Activated CD4-positive, alpha-beta T cell treated with anti-CD3 and anti-CD28 coated beads for 36 hours (primary cell): Measurements from ENCODE around the gene RCE1. TPM values are rescaled to one million over a fixed set of nuclear protein-coding genes. Genes with fewer than 3 reads are reported as not detected.
A peak's percentile ranks its signal among the peaks of the same experiment; 100 is the strongest.

Experiments
- ATAC-seq: fragments of 200-7000 bp; cut with Tn5 transposase; one replicate; pipeline ENCODE4 v1.10.0; 2021; ENCODE audit warnings: mild to moderate bottlenecking, moderate library complexity
- CTCF ChIA-PET: fragments of 350-600 bp; sonication (Branson Sonifier 250); formaldehyde crosslinking; loops from one replicate; lab custom pipeline; 2021; ENCODE audit warnings: antibody characterized with exemption; lab: Charles Lee
- POLR2A ChIA-PET: fragments of 350-600 bp; sonication (Branson Sonifier 250); formaldehyde crosslinking; loops from one replicate; lab custom pipeline; 2021; ENCODE audit warnings: antibody characterized with exemption, inconsistent platforms; lab: Charles Lee
- DNase-seq: peaks from one replicate; pipeline ENCODE4 v3.0.0-alpha.2; 2020
- H3K27ac Mint-ChIP-seq: one replicate; pipeline ENCODE4 v1.8.0; 2021; ENCODE audit warnings: mixed read lengths
- H3K27me3 Mint-ChIP-seq: one replicate; pipeline ENCODE4 v1.8.0; 2021; ENCODE audit warnings: mixed read lengths
- H3K36me3 Mint-ChIP-seq: one replicate; pipeline ENCODE4 v1.8.0; 2021; ENCODE audit warnings: low read depth, mixed read lengths
- H3K4me1 Mint-ChIP-seq: one replicate; pipeline ENCODE4 v1.8.0; 2021; ENCODE audit warnings: mixed read lengths
- H3K4me3 Mint-ChIP-seq: one replicate; pipeline ENCODE4 v1.8.0; 2021; ENCODE audit warnings: mild to moderate bottlenecking, moderate library complexity, mixed read lengths
- H3K9me3 Mint-ChIP-seq: one replicate; pipeline ENCODE4 v1.8.0; 2021; ENCODE audit warnings: low read depth, mixed read lengths
- intact Hi-C, 2 experiments: fragments of 100-400 bp; cut with DNase I in 1 of 2; cut with micrococcal nuclease in 1 of 2; formaldehyde crosslinking; loops; one replicate each; pipeline versions ENCODE4 v1.14.2 to v1.15.1; 2022 to 2024; cut with DNase I, micrococcal nuclease
- total RNA-seq, 2 experiments: library from RNA; stranded (reverse); gene quantifications; one replicate each; pipeline ENCODE4 v1.2.3, GENCODE V29; 2021

The RCE1 gene
- total RNA-seq, 2 experiments from 2014 or later, result 24.9 to 25.6 TPM

DNA sequence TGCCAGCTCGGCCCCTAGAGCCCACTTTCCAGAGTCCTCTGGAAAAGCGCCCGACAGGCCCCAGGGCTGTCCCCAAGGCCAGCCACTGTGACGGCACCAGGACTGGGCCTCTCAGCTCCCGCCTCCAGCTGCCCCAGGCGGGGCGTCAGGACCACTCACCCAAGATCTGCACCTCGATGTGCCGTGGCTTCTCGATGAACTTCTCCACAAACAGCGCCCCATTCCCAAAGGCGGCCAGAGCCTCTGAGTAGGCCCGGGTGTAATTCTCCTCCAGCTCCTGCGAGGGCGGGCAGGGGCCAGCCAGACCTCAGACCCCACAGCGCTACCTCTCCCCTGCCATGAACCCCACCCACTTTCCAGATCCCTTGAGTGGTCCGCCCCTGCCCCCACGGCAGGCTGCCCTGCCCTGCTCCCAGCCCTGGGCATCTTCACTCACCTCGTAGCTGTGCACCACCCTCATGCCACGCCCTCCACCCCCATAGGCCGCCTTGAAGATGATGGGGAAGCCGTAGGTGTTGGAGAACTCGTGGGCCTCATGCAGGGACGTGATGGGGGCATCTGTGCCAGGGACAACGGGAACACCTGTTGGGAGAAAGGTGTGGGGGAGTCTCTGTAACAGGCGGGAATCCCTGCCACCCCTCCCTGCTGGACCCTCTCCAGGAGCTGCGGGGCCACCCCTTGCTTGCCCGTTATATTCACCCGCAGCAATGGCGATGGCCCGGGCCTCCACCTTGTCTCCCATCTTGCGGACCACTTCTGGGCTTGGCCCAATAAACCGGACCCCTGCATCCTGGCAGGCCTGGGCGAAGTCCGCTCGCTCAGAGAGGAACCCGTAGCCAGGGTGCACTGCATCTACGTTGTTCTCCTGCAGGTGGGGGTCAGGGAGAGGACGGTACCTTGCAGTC lies 27.6 kb downstream of the RCE1 start:
- no peaks in the 10 kb centered on the region for H3K27me3 Mint-ChIP-seq
- no peak overlapping the region for H3K27ac Mint-ChIP-seq
- intact Hi-C loops, result no loop called here
- no peaks in the 10 kb centered on the region for H3K36me3 Mint-ChIP-seq
- H3K9me3 Mint-ChIP-seq, result no peaks in the 10 kb centered on the region
- H3K4me3 Mint-ChIP-seq, result no peak overlapping the region
- CTCF ChIA-PET, result interaction anchor here (0.7 to 0.9 kb wide), 2 partner anchors 12 to 295 kb away, joined by 4 read pairs; no protein-coding TSS in a partner anchor
- DNase-seq (no peak), ATAC-seq (no peak)
- POLR2A ChIA-PET, result no interaction called here
- H3K4me1 Mint-ChIP-seq, result peaks cover 16% of the 10 kb centered on the region

DNA sequence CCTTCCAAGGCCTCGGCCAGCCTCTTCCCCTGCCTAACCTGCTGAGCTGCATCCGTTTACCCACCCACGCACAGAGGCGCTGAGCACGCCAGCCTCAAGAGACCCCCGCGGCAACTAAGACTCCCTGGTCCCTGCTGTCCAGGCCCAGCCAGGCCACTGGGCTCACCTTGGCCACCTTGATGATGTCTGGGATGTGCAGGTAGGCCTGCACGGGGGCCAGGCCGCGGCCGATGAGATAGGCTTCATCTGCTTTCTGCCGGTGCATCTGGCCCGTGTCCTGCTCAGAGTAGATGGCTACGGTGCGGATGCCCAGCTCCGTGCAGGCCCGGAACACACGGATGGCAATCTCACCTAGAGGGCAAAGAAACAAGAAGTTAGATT lies 28.3 kb downstream of the RCE1 start:
- CTCF ChIA-PET, result no interaction called here
- H3K36me3 Mint-ChIP-seq, result no peaks in the 10 kb centered on the region

DNA sequence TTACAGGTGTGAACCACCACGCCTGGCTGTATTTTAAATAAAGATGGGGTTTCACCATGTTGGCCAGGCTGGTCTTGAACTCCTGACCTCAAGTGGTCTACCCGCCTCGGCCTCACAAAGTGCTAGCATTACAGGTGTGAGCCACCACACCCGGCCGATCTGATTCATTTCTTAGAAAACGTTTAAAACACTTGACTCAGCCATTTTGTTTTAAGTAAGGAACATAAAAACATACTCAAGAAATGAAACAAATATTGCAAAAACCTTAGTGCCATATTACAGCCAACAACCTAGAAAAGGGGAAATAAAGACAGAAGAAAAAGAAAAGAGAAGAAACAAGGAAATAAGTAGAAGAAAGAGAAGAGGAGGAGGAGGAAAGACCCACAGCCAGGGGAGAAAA lies 31.0 kb downstream of the RCE1 start:
- ChIA-PET CTCF (no interaction called here), POLR2A (no interaction called here)
- H3K27me3 Mint-ChIP-seq, result no peaks in the 10 kb centered on the region
- no peaks in the 10 kb centered on the region for H3K9me3 Mint-ChIP-seq
- H3K36me3 Mint-ChIP-seq, result no peaks in the 10 kb centered on the region
- peaks cover 4% of the 10 kb centered on the region for H3K4me1 Mint-ChIP-seq
- DNase-seq, result no peak
- no peak for ATAC-seq
- no peak overlapping the region for H3K4me3 Mint-ChIP-seq
- no peak overlapping the region for H3K27ac Mint-ChIP-seq
- intact Hi-C loops, result no loop called here

More for the DNA sequence above, 28.3 kb downstream of the RCE1 start:
- no peak overlapping the region for H3K27ac Mint-ChIP-seq
- no peaks in the 10 kb centered on the region for H3K9me3 Mint-ChIP-seq
- no peak for DNase-seq
- POLR2A ChIA-PET, result no interaction called here
- no peaks in the 10 kb centered on the region for H3K27me3 Mint-ChIP-seq
- peaks cover 16% of the 10 kb centered on the region for H3K4me1 Mint-ChIP-seq
- ATAC-seq, result no peak
- intact Hi-C loops, result no loop called here
- no peak overlapping the region for H3K4me3 Mint-ChIP-seq

- intact Hi-C loops, result no loop called here
- Mint-ChIP-seq H3K4me3 (no peak overlapping the region), H3K27ac (no peak overlapping the region), H3K27me3 (no peaks in the 10 kb centered on the region), H3K4me1 (peaks cover 3% of the 10 kb centered on the region), H3K9me3 (no peaks in the 10 kb centered on the region), H3K36me3 (no peaks in the 10 kb centered on the region)
- POLR2A ChIA-PET, result no interaction called here
- CTCF ChIA-PET, result interaction anchor here (0.7 kb wide), 1 partner anchor 723 kb away, joined by 3 read pairs; no protein-coding TSS in a partner anchor
- ATAC-seq (no peak), DNase-seq (no peak)
Observed at GRCh38 chr11:66875378-66875777, 32.1 kb downstream of the RCE1 start.

- no peaks in the 10 kb centered on the region for H3K27me3 Mint-ChIP-seq
- DNase-seq, result no peak
- H3K9me3 Mint-ChIP-seq, result no peaks in the 10 kb centered on the region
- POLR2A ChIA-PET, result interaction anchor here (0.6 kb wide), 1 partner anchor 62 kb away, joined by 3 read pairs; no protein-coding TSS in a partner anchor
- CTCF ChIA-PET, result interaction anchor here (0.6 kb wide), 1 partner anchor 76 kb away, joined by 3 read pairs; no protein-coding TSS in a partner anchor
- no peak for ATAC-seq
- H3K4me1 Mint-ChIP-seq, result peaks cover 14% of the 10 kb centered on the region
- H3K36me3 Mint-ChIP-seq, result no peaks in the 10 kb centered on the region
- H3K27ac Mint-ChIP-seq, result no peak overlapping the region
- no peak overlapping the region for H3K4me3 Mint-ChIP-seq
- intact Hi-C loops, result no loop called here
Observed at GRCh38 chr11:66877588-66878385, 34.5 kb downstream of the RCE1 start.

DNA sequence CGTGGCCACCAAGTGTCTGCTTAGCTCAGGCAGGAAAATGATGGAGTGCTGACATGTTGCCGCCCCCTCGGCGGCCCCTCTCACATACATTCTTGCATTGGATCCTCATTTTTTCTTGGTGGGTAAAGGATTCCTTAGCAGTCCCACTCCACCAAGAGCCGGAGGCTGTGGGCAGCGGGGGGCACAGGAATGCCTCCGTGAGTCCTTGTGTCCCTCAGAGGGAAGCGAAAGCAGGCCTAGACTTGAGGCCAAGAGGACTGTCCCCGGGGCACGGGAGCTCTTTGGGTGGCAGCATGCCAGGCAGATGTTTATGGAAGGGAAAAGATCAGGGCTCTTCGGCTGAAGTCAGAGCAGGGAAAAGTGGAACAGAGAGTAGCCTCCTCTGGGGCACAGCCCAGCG lies 35.2 kb downstream of the RCE1 start:
- no peak for ATAC-seq
- Mint-ChIP-seq H3K27me3 (no peaks in the 10 kb centered on the region), H3K27ac (no peak overlapping the region), H3K36me3 (no peaks in the 10 kb centered on the region), H3K9me3 (no peaks in the 10 kb centered on the region), H3K4me3 (no peak overlapping the region), H3K4me1 (peaks cover 14% of the 10 kb centered on the region)
- ChIA-PET POLR2A (interaction anchor here (0.6 kb wide), 1 partner anchor 26 kb away, joined by 3 read pairs; no protein-coding TSS in a partner anchor), CTCF (interaction anchor here (0.6 kb wide), 1 partner anchor 40 kb away, joined by 3 read pairs; no protein-coding TSS in a partner anchor)
- DNase-seq, result no peak
- intact Hi-C loops, result no loop called here

GRCh38 chr11:66879000-66879399 lies 35.8 kb downstream of the RCE1 start:
- Mint-ChIP-seq H3K27me3 (no peaks in the 10 kb centered on the region), H3K27ac (no peak overlapping the region), H3K9me3 (no peaks in the 10 kb centered on the region), H3K4me3 (no peak overlapping the region), H3K4me1 (peaks cover 14% of the 10 kb centered on the region), H3K36me3 (no peaks in the 10 kb centered on the region)
- ATAC-seq (no peak), DNase-seq (no peak)
- ChIA-PET POLR2A (interaction anchor here (0.6 kb wide), 1 partner anchor 26 kb away, joined by 3 read pairs; no protein-coding TSS in a partner anchor), CTCF (no interaction called here)
- intact Hi-C loops, result no loop called here

DNA sequence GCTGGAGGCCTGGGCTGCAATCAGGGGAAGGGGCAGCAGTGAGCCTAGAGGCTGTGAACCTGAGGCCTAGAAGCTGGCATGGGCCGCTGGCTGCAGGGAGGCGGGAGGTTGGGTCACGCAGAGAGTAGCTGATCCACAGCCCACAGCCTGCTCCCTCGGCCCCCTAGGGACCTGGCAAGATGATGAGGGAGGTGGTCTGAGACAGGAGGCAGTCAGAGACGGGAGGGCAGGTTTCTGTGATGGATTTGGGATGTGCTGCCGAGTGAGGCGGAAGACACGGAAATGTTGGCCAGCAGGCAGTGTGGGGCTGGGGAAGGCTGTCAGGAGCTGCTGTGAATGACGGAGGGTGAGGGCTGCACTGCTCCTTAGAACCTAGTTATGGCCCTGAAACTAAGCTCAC lies 36.3 kb downstream of the RCE1 start:
- Mint-ChIP-seq H3K9me3 (no peaks in the 10 kb centered on the region), H3K4me3 (no peak overlapping the region), H3K36me3 (no peaks in the 10 kb centered on the region), H3K4me1 (peaks cover 14% of the 10 kb centered on the region), H3K27me3 (no peaks in the 10 kb centered on the region), H3K27ac (no peak overlapping the region)
- DNase-seq (no peak), ATAC-seq (no peak)
- POLR2A ChIA-PET, result no interaction called here
- intact Hi-C loops, result no loop called here
- CTCF ChIA-PET, result no interaction called here

GRCh38 chr11:66879999-66880398 lies 36.8 kb downstream of the RCE1 start:
- no peak overlapping the region for H3K27ac Mint-ChIP-seq
- peaks cover 14% of the 10 kb centered on the region for H3K4me1 Mint-ChIP-seq
- DNase-seq (no peak), ATAC-seq (no peak)
- no peak overlapping the region for H3K4me3 Mint-ChIP-seq
- intact Hi-C loops, result loop anchor here in 1 of 2 experiments (5.0 kb wide), 1 partner anchor 183 kb away; no protein-coding TSS in a partner anchor
- ChIA-PET CTCF (interaction anchor here (0.5 to 1.1 kb wide), 4 partner anchors 16 to 208 kb away, joined by 3 to 6 read pairs (median 4); no protein-coding TSS in a partner anchor), POLR2A (no interaction called here)
- no peaks in the 10 kb centered on the region for H3K27me3 Mint-ChIP-seq
- H3K36me3 Mint-ChIP-seq, result no peaks in the 10 kb centered on the region
- no peaks in the 10 kb centered on the region for H3K9me3 Mint-ChIP-seq

- H3K27me3 Mint-ChIP-seq, result no peaks in the 10 kb centered on the region
- peaks cover 14% of the 10 kb centered on the region for H3K4me1 Mint-ChIP-seq
- CTCF ChIA-PET, result interaction anchor here (0.5 to 3.7 kb wide), 11 partner anchors 8 to 271 kb away, joined by 3 to 16 read pairs (median 3); partner anchors contain the start of gene C11orf86
- no peak overlapping the region for H3K27ac Mint-ChIP-seq
- DNase-seq, result peak; percentile 37
- H3K9me3 Mint-ChIP-seq, result no peaks in the 10 kb centered on the region
- POLR2A ChIA-PET, result interaction anchor here (0.7 kb wide), 1 partner anchor 317 kb away, joined by 4 read pairs; no protein-coding TSS in a partner anchor
- intact Hi-C loops, result loop anchor here in 1 of 2 experiments (5.0 kb wide), 1 partner anchor 183 kb away; no protein-coding TSS in a partner anchor
- H3K36me3 Mint-ChIP-seq, result no peaks in the 10 kb centered on the region
- peak; percentile 48 for ATAC-seq
- no peak overlapping the region for H3K4me3 Mint-ChIP-seq
Observed at GRCh38 chr11:66880496-66881450, 37.5 kb downstream of the RCE1 start.
